Measurements from ENCODE around the gene ZIC4.

Gene ZIC4

GRCh38 chr3:147406028-147406931 lies at the start of gene ZIC4:
Gene ZIC4 (minus strand): TSS chr3:147406543. CDS start chr3:147402797, 3,746 bp downstream.
- DNase-seq, result no peak

- DNase-seq, result no peak
These were observed 43.3 kb upstream of the ZIC4 start for GRCh38 chr3:147449669-147450068.

- no peak for DNase-seq
These were observed 40.9 kb upstream of the ZIC4 start for GRCh38 chr3:147447224-147447623.

GRCh38 chr3:147431751-147432150 lies 25.4 kb upstream of the ZIC4 start:
- DNase-seq, result no peak

- no peak for DNase-seq
These were observed 22.4 kb upstream of the ZIC4 start for GRCh38 chr3:147428754-147429153.

- DNase-seq, result no peak
These were observed 22.0 kb upstream of the ZIC4 start for GRCh38 chr3:147428326-147428725.

DNA sequence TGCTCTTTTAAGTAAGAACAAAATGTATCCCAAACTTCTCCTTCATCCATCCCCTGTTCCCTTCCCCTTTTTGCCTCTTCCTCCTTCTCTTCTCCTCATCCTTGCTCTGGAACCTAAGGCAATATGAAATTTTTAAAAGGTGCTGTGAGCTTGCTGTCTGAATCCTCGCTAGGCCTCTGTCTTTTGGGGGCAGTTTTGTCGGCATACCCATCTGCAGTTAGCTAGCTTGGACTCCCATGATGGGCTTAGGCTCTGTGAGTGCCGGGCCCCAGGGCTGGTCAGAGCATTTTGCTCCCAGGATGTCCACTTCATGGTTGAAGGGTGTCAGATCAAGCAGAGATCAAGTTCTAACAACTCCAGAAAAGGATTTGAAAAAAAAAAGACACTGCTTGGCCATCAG lies 21.4 kb upstream of the ZIC4 start:
- DNase-seq, result no peak

- DNase-seq, result no peak
These were observed 20.6 kb upstream of the ZIC4 start for GRCh38 chr3:147426931-147427330.

GRCh38 chr3:147425388-147425850 lies 19.1 kb upstream of the ZIC4 start:
- DNase-seq, result no peak

- no peak for DNase-seq
These were observed 18.4 kb upstream of the ZIC4 start for GRCh38 chr3:147424581-147425387.

GRCh38 chr3:147423798-147424580 lies 17.6 kb upstream of the ZIC4 start:
- no peak for DNase-seq

- no peak for DNase-seq
These were observed 17.1 kb upstream of the ZIC4 start for GRCh38 chr3:147423537-147423797.

DNA sequence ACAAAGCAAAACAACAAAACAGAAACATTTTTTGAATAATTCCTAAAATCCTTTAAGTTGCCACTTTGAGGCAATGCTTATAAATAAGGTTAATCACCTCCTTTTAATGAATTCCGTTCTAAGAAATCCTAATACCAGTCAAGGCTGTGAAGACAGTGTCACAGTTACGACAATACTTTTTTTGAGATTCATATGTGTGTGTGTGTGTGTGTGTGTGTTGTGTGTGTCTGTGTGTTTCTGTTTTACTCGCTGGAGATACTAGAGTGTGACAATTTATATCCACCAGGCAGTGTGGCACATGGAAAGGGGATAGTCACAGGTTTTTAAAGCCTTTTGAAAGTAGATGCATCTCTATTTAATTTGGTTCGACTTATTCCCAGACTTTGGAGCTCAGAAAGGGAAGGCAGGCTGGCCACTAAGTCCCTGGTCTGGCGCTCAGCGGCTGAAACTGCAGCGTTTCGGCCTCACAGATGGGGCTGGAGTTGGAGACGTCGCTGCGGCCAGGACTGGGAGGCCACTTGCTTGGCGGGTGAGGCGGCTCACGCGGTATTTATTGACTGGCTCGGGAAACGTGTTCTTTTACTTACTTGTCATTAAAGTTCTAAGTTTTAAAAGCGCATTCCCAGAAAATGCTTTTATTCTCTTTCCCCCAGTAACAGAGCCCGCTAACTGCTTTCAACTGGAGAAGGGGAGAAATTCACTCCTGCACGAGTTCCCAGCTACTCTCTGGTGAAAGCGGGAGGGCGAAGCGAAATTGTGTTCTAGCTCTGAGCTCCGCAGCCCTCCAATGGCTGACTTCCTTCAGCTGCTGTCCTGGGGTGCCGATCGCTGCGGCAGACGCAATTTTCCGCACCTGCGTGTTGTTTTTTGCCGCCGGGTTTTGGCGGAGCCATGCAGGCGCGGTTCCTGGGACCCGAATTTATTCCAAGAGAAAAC lies 16.5 kb upstream of the ZIC4 start:
- DNase-seq, result no peak

DNA sequence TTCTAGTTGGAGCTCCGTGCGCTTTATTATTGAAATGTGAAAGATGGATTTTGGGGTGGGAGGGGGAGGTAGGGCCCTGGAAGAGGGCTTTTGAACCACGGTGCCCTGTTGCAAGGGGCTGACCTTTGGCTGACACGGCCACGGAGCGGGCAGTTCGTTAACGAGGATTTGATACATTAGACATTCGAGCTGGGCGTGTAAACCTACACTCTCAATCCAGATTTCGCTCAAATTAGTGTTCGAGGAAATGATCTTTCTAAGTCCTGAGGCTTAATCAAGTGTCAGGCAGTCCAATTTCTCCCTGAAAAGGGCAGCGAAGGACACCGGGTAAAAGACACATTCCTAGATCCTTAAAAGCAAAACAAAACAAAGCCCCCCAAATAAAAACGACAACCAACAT lies 15.9 kb upstream of the ZIC4 start:
- no peak for DNase-seq

DNA sequence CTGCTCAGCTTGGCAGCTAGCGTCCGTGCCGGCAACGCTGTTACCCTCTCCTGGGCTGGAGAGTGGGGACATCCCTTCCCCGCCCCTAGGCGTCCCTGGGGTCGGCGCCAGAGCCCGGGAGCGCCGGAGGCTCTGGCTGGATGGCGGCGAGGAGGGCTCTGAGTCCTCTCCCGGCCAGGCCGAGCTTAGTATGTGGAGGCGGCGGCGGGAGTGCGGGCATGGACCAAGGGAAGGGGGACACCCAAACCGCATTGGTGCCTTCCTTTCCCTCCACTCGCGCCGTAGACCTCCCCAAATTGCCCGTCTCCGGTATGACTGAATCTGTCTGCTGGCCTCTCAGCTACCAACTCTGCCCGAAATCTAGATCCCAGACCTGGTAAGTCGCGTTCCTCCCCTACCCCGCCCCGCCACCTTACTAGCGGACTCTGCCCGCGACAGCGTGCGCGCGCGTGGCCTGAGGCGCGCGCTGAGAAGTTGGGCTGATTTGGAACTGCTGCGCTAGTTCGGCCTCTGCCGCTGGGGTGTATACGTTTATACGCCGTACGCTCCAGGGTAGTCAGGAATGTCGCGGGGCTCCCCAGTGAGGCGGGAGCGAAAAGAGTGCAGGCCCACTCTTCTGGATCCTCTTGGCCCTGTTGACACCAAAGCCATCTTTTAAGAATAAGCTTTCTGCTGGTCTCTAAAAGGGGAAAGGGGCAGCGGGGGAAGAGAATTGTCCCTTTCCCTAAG lies 15.0 kb upstream of the ZIC4 start:
- DNase-seq, result no peak

- no peak for DNase-seq
These were observed 14.2 kb upstream of the ZIC4 start for GRCh38 chr3:147420353-147421183.

- no peak for DNase-seq
These were observed 13.5 kb upstream of the ZIC4 start for GRCh38 chr3:147419781-147420224.

DNA sequence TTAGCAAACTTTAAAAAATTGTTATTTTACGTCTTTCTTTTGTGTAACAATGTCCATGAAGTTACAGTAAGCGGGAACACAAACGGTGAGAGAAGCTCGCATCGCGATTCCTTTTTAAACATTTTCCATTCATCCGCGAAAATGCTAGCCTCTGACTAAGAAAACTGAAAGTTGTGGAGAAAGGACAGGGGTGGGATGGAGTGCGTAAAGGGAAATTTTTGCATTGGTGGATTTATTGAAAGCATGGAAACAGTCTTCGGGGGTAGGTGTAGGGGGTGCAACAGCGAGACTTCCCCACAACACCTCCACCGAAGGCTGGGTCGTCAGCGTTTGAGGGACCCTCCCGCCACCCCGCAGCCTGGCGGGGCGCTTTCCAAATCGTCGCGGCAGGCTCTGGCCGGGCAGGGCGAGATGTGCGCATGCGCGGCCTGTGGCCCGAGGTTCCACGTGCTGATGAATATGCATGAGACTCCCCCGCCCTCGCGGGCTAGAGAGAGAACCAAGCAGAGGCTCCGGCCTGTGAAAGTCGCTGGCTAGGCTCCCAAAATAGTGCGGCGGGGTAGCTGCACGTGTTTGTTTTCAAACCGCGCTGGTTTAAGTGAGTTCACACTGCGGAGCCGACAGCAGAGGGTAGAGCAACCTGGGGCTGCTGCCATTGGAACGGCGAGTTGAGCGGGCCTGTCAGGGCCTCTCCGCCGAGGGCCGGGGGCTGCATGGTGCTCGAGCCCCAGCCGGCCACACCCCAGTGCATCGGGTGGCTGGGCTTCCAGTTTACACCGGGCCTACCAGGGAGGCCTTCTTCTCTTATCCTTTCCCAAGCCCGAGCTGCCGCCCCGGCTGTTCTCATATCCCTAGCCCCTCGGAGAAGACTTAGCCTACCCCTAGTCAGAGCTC lies 12.7 kb upstream of the ZIC4 start:
- no peak for DNase-seq

GRCh38 chr3:147418371-147418781 lies 12.0 kb upstream of the ZIC4 start:
- DNase-seq, result no peak

All from NCI-H2081 treated with DMSO at 0.1 percent for 48 hours (cell line).